ENCODE results near the gene OS9.
"Not testable (repeated sequence)": the region's sequence is repeated elsewhere in the genome, so short reads cannot be mapped to it uniquely, and the experiment has no call there.

Gene OS9

DNA sequence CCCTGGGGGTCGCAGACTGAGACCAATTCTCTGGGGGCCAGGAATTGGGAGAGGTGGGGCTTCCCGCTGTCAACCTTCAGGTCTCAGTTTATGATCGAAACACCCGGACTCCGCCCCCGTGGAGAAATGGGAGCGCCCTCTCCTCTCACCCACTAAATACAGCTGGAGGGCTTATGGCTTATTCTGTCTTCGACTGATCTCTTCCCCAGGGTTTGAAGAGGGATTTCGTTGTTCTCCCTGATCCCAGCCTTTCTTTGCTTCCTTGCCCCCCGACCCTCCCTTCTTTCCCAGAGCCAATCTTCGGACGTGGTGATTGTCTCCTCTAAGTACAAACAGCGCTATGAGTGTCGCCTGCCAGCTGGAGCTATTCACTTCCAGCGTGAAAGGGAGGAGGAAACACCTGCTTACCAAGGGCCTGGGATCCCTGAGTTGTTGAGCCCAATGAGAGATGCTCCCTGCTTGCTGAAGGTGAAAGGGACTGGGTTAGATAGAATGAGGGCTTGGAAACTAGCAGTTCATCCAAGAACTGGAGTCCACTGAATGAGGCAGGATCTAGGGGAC, 607 bp downstream of the OS9 start:
- DNase-seq = no peak

DNA sequence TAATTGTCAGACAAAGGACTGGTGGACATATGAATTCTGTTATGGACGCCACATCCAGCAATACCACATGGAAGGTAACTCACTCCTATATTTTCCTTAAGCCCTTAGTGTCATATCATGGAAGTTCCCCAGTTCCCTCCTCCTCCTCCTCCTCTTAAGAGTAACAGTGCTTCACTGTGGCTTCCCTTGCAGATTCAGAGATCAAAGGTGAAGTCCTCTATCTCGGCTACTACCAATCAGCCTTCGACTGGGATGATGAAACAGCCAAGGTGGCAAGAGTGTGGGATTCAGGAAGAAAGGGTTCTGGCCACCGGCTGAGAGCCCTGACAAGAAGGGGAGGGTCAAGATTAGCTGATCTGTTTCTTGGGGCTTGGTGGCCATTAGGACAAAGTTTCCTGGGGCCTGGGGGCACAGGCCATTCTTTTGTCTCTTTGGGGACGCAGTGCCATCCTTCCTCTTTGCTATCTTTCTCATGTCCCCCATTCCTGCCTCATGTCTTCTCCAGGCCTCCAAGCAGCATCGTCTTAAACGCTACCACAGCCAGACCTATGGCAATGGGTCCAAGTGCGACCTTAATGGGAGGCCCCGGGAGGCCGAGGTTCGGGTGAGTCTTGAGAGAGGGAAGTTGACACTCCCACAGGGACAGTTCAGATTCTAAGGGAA, 2.0 kb downstream of the OS9 start:
- DNase-seq = no peak

DNA sequence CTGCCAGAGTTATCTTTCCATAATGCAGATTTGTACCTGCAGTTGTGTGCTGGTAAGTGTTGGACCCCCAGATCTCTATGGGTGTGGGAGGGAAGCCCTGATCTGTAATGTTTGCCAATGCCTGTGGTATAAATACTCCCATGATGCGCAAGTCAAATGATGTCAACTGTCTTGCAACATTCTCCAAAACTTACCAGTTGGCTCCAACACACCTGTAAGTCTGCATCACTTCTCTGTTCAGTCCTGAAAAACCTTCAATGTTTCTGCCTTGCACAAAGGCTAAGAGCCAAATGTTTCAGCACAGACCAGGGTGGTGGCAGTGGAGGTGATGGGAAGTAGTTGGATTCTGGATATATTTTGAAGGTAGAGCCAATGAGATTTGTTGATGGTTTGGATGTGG, 3.1 kb downstream of the OS9 start:
- DNase-seq = no peak

DNA sequence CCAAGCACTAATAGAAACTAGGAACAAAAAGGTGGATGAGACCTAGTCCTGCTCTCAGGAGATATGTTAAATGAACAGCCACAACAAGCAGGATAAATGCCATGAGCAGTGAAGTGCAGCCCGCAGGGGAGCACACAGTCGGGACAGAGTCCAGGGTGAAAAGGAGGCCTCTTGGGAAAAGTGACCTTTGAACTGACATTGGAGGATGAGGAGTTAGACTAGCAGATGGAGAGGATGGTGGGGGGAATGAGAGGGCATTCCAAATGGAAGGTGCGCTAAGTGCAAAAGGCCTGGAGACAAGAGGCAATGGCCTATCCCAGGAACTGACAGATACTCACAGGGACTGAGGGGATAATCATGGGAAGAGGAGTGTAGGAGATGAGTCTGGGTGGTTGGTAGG, 4.5 kb downstream of the OS9 start:
- DNase-seq = no peak

DNA sequence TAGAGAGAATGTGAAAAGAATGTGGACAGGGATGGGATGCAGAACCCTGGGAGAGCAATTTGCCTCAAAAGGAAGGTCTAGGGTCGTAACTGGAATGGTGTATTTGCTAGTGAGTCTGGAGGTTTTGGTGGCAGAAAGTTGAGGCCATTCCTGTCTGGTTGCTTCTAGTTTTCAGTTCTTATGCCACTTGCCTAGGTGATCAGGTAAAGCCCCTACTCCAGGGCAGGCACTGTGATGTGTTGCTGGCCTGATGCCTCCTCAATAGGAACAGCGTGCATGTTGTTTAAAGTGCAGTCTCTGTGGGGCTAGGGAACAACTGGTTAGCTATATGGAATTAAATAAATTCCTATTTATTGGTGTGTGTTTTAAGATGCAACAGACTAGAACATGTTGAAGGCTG, 6.4 kb downstream of the OS9 start:
- DNase-seq = no peak

DNA sequence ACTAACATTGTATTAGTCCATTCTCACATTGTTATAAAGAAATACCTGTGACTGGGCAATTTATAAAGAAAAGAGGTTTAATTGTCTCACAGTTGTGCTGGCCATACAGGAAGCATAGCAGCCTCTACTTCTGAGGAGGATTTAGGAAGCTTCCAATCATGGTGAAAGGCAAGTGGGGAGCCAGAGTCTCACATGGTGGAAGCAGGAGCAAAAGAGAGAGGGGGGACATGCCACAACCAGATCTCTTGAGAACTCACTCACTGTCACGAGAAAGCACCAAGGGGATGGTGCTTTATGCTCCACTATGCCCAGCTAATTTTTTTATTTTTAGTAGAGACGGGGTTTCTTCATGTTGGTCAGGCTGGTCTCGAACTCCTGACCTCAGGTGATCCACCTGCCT, 13.3 kb downstream of the OS9 start:
- DNase-seq = no peak

DNA sequence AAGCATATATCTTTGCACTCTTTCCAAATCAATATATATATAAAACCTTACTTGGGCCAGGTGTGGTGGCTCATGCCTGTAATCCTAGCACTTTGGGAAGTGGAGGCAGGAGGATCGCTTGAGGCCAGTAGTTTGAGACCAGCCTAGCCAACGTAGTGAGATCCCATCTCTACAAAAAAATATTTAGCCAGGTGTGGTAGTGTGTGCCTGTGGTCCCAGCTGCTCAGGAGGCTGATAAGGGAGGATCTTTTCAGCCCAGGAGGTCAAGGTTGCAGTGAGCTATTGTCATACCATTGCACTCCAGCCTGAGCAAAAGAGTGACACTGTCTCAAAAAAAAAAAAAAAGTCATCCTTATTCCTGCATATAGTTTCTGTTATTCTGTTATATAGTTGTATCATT, 14.4 kb downstream of the OS9 start:
- DNase-seq = no peak

DNA sequence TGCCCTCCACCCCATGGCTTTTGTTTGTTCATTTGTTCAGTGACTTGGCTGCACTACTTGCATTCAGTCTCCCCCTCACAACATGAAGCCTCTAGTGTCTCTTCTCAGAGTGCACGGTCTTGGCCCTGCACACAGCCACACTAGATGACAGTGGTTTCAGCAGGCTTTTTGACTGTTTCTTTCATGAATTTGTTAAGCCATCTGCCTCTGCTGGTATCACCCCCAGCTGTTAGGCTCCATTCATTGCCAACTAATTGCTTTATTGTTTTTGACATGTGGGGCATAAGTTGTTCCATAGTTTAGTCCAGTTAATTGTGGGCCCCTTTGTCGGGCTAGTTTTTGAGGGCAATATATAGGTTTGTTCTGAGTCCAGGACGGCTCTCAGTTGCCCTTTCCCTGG, 18.8 kb downstream of the OS9 start:
- DNase-seq = no peak

DNA sequence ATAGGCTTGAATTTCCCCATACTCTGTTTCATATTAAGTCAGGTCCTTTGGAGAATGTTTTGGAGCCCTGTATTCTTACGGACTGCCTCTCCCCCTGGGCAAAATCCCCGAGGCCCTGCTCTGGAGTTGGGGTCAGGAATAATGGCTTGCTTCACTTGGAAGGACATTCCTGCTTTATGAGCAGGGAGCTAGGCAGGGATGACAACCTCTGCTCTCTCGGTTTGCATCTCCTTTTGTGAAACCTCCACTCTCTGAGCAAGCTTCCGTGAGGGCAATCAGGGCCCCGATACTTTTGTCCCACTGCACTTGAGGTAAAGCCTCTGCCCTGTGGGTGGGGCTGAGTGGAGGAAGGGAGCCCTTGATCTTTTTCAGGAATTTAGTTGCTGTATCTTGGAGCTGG, 19.3 kb downstream of the OS9 start:
- no peak for DNase-seq

DNA sequence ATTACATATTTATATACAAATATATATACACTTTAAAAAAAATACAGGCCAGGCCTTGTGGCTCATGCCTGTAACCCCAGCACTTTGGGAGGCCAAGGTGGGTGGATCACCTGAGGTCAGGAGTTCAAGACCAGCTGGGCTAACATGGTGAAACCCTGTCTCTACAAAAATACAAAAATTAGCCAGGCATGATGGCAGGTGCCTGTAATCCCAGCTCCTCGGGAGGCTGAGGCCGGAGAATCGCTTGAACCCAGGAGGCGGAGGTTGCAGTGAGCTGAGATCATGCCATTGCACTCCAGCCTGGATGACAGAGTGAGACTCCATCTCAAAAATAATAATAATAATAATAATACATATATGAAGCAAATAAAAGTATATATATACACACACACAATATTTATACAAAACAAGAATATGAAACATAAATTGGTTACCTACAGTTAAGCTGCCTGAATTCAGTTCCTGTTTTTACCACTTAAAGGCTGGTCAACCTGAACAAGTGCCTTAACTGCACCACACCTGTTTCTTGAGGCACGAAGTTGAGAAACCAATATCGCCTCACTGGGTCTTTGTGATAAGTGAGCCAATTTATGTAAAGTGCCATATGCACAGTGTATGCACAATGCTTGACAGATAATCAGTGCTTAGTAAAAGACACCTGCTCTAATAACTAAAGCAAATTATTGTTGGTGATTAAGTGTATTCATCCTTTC, 21.3 kb downstream of the OS9 start:
- DNase-seq = not testable (repeated sequence)

DNA sequence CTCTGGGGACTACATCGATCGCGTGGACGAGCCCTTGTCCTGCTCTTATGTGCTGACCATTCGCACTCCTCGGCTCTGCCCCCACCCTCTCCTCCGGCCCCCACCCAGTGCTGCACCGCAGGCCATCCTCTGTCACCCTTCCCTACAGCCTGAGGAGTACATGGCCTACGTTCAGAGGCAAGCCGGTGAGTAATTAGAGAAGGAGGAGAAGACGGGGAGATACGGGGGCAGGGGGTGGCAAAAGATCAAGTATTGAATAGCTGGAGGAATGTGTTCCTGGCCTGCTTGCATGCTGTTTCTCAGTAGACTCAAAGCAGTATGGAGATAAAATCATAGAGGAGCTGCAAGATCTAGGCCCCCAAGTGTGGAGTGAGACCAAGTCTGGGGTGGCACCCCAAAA, 21.9 kb downstream of the OS9 start:
- no peak for DNase-seq

DNA sequence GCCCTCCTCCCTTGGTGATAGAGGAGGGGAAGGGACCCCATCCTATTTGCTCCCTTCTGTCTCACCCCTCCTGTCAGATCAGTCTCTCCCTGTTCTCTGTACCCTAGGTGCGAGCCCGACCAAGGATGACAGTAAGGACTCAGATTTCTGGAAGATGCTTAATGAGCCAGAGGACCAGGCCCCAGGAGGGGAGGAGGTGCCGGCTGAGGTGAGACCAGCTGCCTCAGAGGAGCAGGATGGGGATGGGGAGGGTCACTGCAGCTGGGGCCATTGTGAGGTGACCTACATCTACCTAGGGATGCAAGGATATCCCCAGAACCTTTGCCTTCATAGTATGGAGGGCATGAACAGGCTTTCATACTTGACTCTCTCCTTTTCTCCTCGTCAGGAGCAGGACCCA, 22.4 kb downstream of the OS9 start:
- no peak for DNase-seq

DNA sequence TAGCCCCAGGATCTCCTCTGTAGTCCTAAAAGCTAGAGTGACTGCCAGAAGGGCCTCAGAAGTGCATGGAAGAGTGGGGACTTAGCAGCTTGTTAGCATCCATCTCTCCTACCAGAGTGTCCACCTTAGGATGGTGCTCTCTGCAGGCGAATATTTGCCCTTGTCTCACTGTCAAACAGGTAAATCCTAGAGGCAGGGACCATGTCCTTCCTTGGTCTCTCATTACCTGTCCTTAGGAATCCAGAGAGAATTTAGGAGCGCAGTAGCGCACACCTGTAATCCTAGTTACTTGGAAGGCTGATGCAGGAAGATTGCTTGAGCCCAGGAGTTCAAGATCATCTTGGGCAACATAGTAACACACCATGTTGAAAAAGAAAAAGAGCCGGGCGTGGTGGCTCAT, 23.2 kb downstream of the OS9 start:
- DNase-seq = no peak

DNA sequence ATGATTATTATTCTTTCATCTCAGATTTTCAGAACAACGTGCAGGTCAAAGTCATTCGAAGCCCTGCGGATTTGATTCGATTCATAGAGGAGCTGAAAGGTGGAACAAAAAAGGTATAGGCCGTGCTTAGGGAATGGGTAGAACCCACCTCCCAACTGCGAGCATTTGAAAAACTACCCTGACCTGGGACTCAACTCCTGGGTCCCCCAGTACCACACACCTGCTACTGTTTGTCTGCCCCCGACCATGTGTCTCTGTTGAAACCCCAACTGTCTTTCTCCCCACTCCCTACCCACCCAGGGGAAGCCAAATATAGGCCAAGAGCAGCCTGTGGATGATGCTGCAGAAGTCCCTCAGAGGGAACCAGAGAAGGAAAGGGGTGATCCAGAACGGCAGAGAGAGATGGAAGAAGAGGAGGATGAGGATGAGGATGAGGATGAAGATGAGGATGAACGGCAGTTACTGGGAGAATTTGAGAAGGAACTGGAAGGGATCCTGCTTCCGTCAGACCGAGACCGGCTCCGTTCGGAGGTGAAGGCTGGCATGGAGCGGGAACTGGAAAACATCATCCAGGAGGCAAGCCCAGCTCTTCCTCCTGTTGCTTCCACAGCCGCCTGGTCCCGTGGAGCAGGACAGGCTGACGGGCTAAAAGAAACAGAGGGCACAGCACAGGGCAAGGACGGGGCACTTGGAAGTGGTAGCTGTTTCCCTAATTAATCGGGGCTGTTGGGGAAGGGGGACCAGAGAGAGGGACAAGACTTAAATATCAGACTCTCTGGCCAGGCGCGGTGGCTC, 24.1 kb downstream of the OS9 start:
- DNase-seq = no peak

DNA sequence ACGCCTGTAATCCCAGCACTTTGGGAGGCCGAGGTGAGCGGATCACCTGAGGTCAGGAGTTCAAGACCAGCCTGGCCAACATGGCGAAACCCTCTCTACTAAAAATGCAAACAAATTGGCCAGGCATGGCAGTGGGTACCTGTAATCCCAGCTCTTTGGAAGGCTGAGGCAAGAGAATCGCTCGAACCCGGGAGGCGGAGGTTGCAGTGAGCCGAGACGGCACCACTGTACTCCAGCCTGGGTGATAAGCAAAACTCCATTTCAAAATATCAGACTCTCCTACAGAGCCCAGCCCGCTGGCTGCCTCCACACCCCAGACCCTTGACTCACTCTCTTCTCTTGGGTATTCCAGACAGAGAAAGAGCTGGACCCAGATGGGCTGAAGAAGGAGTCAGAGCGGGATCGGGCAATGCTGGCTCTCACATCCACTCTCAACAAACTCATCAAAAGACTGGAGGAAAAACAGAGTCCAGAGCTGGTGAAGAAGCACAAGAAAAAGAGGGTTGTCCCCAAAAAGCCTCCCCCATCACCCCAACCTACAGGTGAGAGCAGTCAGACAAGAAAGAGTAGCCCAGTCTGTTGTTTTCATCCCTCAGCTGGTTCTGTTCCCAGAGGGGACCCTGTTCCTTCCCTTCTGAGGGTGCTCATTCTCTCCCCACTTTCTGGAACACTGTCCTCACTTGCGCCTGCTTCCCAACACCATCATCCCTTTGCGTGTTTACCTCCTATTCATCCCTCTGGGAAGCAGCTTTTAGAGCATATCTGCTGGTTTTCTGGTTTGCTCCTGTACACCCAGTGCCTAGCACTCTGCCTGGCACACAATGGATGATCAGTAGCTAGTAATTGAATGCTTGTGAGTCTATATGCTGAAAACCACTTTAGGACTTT, 25.0 kb downstream of the OS9 start:
- DNase-seq = no peak

DNA sequence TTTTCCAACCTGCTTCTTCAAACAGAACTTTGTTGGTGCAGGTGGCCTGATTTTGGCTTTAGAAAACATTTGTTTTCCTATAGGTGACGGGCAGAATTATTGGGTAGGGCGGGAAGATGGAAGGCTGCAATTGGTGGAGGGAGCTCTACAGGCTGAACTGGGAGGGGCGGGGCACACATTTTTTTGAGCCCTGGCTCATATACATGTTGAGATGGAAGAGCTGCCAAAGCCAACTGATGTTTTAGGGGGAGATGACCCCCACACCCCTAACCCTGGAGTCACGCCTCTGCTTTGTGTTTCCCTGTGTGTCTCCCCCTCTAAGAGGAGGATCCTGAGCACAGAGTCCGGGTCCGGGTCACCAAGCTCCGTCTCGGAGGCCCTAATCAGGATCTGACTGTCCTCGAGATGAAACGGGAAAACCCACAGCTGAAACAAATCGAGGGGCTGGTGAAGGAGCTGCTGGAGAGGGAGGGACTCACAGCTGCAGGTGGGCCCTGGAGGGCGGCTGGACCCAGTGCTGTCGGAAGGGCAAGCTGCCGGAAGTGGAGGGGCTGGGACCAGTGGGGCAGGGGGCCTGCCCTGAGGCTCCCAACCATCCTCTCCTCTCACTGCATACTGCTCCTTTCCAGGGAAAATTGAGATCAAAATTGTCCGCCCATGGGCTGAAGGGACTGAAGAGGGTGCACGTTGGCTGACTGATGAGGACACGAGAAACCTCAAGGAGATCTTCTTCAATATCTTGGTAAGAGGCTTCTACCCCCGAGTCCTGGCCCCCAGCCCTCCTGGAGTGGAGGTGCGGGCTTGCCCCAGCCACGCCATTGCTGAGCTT, 26.1 kb downstream of the OS9 start:
- DNase-seq = no peak

DNA sequence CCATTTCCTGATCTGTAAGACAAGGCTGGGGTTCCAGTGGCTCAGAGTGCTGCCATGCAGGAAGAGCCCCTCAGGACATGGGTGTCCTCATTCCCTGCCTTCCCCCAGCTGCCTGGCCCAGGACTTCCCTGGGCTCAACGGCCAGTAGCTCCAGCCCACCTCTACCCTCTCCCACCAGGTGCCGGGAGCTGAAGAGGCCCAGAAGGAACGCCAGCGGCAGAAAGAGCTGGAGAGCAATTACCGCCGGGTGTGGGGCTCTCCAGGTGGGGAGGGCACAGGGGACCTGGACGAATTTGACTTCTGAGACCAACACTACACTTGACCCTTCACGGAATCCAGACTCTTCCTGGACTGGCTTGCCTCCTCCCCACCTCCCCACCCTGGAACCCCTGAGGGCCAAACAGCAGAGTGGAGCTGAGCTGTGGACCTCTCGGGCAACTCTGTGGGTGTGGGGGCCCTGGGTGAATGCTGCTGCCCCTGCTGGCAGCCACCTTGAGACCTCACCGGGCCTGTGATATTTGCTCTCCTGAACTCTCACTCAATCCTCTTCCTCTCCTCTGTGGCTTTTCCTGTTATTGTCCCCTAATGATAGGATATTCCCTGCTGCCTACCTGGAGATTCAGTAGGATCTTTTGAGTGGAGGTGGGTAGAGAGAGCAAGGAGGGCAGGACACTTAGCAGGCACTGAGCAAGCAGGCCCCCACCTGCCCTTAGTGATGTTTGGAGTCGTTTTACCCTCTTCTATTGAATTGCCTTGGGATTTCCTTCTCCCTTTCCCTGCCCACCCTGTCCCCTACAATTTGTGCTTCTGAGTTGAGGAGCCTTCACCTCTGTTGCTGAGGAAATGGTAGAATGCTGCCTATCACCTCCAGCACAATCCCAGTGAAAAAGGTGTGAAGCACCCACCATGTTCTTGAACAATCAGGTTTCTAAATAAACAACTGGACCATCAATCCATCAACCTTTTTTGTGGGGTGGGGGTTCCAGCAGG, 27.0 kb downstream of the OS9 start:
- no peak for DNase-seq

DNA sequence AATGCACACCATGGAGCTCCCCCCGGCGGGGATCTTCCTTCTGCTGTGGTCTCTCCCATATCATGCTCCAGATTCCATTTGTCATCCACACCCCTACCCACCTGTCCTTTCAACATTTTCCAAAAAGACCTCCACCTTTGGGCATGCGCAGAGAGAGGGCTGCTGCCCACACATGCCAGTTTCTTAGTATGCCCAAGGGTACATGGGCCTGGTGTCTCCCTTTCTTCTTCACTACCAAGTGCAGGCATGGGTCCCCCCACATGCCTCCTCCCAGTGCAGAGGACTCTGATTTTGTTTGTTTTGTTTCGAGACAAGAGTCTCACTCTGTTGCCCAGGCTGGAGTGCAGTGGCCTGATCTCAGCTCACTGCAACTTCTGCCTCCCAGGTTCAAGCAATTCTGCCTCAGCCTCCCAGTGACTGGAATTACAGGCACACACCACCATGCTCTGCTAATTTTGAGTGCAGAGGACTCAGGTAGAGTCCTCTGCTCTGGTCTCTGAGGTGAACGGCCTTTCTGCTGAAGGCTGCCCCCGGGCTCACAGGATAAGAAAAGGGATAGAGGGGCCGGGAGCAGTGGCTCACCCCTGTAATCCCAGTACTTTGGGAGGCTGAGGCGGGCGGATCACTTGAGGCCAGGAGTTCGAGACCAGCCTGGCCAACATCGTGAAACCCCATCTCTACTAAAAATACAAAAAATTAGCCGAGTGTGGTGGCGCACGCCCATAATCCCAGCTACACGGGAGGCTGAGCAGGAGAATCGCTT, 28.1 kb downstream of the OS9 start:
- not testable (repeated sequence) for DNase-seq
